Heart right ventricle (tissue), 16 donors: ENCODE data around the gene TGM5. TPM values are rescaled to one million over a fixed set of nuclear protein-coding genes. Genes with fewer than 3 reads are reported as not detected.

Source experiments
- ATAC-seq, 8 donors: fragments of 200-7000 bp; cut with Tn5 transposase; one replicate each; pipeline ENCODE4 v1.9.1; 2020; ENCODE audit warnings: mild to moderate bottlenecking in 8 of 8, moderate library complexity in 8 of 8, moderate number of reproducible peaks in 1 of 8
- DNase-seq, 2 donors: peaks; one replicate each; pipeline ENCODE4 v3.0.0-alpha.2; 2020
- H3K27ac ChIP-seq, 10 donors: fragments of 200-600 bp; sonication (generic) in 2 of 10; one replicate each; pipeline versions ENCODE4 v1.5.0 to v1.8.0; 2020 to 2022; ENCODE audit warnings: mild to moderate bottlenecking in 3 of 10
- H3K27me3 ChIP-seq, 7 donors: fragments of 200-600 bp; one replicate each; pipeline ENCODE4 v1.8.0; 2021 to 2022; ENCODE audit warnings: mild to moderate bottlenecking in 2 of 7
- H3K36me3 ChIP-seq, 9 donors: fragments of 200-600 bp; sonication (generic) in 1 of 9; one replicate each; pipeline versions ENCODE4 v1.5.0 to v1.8.0; 2020 to 2022; ENCODE audit warnings: mild to moderate bottlenecking in 2 of 9
- H3K4me1 ChIP-seq, 9 donors: fragments of 200-600 bp; sonication (generic) in 1 of 9; one replicate each; pipeline versions ENCODE4 v1.5.0 to v1.8.0; 2020 to 2022; ENCODE audit warnings: mild to moderate bottlenecking in 4 of 9
- H3K4me3 ChIP-seq, 10 donors: fragments of 200-600 bp; sonication (generic) in 2 of 10; one replicate each; pipeline versions ENCODE4 v1.5.0 to v1.8.0; 2020 to 2022; ENCODE audit warnings: mild to moderate bottlenecking in 7 of 10, moderate library complexity in 2 of 10
- H3K9me3 ChIP-seq, 11 donors: fragments of 200-600 bp in 10 of 11; sonication (generic) in 2 of 11; one replicate each; pipeline versions ENCODE4 v1.5.0 to v1.8.0; 2013 to 2022; ENCODE audit warnings: mild to moderate bottlenecking in 2 of 11, control low read depth in 1 of 11, moderate library complexity in 1 of 11
- WGBS, 2 donors: extraction: QIAGEN DNeasy Blood & Tissue Kit; methylation state at CpG; one replicate each; pipeline ENCODE4 v1.1.7; 2013; ENCODE audit warnings: inconsistent platforms in 1 of 2; 5-methylcytosine and 5-hydroxymethylcytosine counted together
- intact Hi-C, 10 donors: fragments of 100-400 bp; cut with DNase I; formaldehyde crosslinking; loops; one replicate each; pipeline versions ENCODE4 v1.11.1 to v1.14.2; 2022
- polyA plus RNA-seq, 2 donors: library from polyadenylated mRNA; stranded (reverse); fragments of 200-250 nt; gene quantifications; one replicate each; pipeline ENCODE4 v1.2.3, GENCODE V29; 2013
- total RNA-seq, 10 donors: library from RNA; stranded (reverse); fragmentation: NEBNext Ultra II Directional in 3 of 10; extraction: Animal tissue kit (Norgen Biotek cat#: 25700) in 3 of 10; gene quantifications; one replicate each; pipeline versions ENCODE4 v1.2.1 to v1.2.4, GENCODE V29; 2021 to 2023
- TF ChIP-seq, protein P1 (sequence below), 9 donors: fragments of 200-600 bp; sonication (generic) in 2 of 9; IDR thresholded peaks; one replicate each; pipeline versions ENCODE4 v1.5.0 to v1.8.0; 2021 to 2022; ENCODE audit warnings: antibody characterized with exemption in 9 of 9, mild to moderate bottlenecking in 5 of 9, moderate library complexity in 1 of 9
- donor health status: Arrhythmogenic right ventricular cardiomyopathy.
- donor health status: ischemic (EF 13 %, LVEDD 7.1; RV severe dilation, severe dysfunction).
- donor health status: healthy with polysubstance abuse.
- donor health status: DM: no; HTN: yes; CAD: no.
- donor health status: DM: no; HTN: no; CAD: no.
- donor health status: ischemic (EF 25% LVEDD 6.9; RV normal size, moderate dysfunction).
- donor health status: ischemic (EF 25% LVEDD 5.7; RV mildly dilated, moderate dysfunction).
- donor health status: healthy.
- donor health status: DM: yes; HTN: yes; CAD: no.
- donor health status: Ischemic cardiomyopathy.
- donor health status: ischemic (EF 35%, LVEDD 5.7; RV mildly dilated, moderate dysfunction).
- donor health status: nonischemic (EF 11% LVEDD 7.7; RV severe dilation, severe dysfunction).
- donor health status: DM: yes; HTN: yes; CAD: no.
- donor health status: PGD.
- donor health status: ischemic (EF 29% LVEDD 5.4; RV normal size, mild dysfunction).
- donor health status: nonischemic (EF 23%, LVEDD 6.1; RV moderate dilation, normal function).

Gene TGM5
- total and polyA plus RNA-seq, 12 donors: 0.10 TPM; not detected in 11

DNA sequence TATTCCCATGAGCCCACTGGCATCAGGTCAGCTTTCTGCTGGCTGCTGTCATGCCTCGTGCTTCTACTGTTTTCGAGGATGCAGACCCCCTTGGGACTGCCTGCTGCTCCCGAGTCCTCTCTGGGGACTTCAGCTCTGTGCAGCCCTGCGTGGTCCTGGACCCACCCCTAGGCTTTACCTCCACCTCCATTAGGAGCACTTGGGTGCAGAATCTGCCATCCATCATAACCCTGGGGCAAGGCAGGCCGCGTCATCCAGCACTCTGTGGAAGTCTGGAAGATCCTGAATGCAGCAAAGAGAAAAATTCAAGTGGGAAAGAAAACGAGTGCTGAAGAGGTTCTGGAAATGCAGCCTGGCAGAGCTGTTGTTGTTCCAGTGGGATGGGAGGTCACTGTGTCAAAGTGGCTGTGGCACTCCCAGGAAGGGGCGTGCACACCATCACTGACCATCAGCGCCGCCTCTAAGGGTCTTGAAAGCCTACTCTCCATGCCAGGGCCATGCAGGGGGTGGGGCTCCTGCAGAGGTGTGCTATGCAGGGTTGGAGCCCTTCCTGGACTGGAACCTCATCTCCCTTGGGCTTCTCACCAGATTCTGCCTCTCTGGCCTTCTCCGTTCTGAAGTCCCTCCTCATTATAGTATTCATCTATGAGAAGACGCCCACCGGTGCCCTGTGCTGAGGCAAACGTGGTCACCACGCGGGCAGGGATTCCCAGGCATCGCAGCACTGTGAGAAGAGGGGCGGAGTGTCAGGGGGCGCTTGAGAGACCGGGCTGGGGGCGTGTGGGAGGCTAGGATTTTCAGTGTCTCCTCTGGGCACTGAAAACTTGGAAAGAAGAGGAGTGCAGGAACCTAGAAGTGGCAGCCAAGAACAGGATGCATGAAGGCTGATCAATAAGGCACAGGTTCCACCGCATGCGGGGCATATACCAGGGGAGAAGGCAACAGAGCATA, 58.4 kb downstream of the TGM5 start:
- DNase-seq (no peak), ATAC-seq (no peak)
- Histone ChIP-seq H3K27ac (no peak overlapping the region), H3K27me3 (peaks cover 0 to 26% (median 7%) of the 10 kb centered on the region in 7 donors), H3K4me3 (no peak overlapping the region), H3K9me3 (no peaks in the 10 kb centered on the region), H3K4me1 (peaks cover 0 to 8% (median 7%) of the 10 kb centered on the region in 9 donors), H3K36me3 (no peaks in the 10 kb centered on the region)
- WGBS, 2 donors: 64 to 67% methylated on average over 23 of the region's 23 CpGs
- TF ChIP-seq, protein P1, sequence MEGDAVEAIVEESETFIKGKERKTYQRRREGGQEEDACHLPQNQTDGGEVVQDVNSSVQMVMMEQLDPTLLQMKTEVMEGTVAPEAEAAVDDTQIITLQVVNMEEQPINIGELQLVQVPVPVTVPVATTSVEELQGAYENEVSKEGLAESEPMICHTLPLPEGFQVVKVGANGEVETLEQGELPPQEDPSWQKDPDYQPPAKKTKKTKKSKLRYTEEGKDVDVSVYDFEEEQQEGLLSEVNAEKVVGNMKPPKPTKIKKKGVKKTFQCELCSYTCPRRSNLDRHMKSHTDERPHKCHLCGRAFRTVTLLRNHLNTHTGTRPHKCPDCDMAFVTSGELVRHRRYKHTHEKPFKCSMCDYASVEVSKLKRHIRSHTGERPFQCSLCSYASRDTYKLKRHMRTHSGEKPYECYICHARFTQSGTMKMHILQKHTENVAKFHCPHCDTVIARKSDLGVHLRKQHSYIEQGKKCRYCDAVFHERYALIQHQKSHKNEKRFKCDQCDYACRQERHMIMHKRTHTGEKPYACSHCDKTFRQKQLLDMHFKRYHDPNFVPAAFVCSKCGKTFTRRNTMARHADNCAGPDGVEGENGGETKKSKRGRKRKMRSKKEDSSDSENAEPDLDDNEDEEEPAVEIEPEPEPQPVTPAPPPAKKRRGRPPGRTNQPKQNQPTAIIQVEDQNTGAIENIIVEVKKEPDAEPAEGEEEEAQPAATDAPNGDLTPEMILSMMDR (IDR thresholded peaks at IDR 0.05): no peak
- intact Hi-C loops: loop anchor here in 1 of 10 donors (5.0 kb wide), 1 partner anchor 74 kb away; no protein-coding TSS in a partner anchor

GRCh38 chr15:43207024-43207423, 59.7 kb downstream of the TGM5 start:
- Histone ChIP-seq H3K36me3 (no peaks in the 10 kb centered on the region), H3K27ac (no peak overlapping the region), H3K4me1 (peaks cover 0 to 8% (median 7%) of the 10 kb centered on the region in 9 donors), H3K9me3 (no peaks in the 10 kb centered on the region), H3K4me3 (no peak overlapping the region), H3K27me3 (peaks cover 0 to 26% (median 7%) of the 10 kb centered on the region in 7 donors)
- no peak for ATAC-seq
- intact Hi-C loops: loop anchor here in 1 of 10 donors (5.0 kb wide), 1 partner anchor 75 kb away; no protein-coding TSS in a partner anchor
- 91 to 93% methylated on average over 9 of the region's 9 CpGs for WGBS, 2 donors
- TF ChIP-seq, protein P1 (IDR thresholded peaks at IDR 0.05): no peak
- DNase-seq: no peak

DNA sequence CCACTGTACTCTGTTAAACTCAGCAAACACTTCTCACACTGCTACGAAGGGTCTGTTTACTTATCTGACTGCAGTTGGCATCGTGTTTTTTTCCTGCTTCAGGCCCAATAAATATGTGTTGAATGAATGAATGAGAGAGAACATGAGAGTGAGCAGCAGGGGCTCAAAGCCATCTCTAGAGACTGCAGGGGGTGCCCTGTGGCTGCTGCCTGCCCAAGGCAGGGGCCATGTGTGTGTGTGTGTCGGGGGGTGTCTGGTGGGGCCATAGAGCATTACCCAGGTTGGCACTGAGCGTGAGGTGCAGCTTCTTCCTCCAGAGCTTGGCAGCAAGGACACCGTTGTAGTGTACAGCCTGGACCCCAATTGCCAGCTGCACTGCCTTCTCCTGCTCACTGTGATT, 60.7 kb downstream of the TGM5 start:
- H3K4me1 ChIP-seq: peaks cover 0 to 8% (median 7%) of the 10 kb centered on the region in 9 donors
- H3K4me3 ChIP-seq: no peak overlapping the region
- intact Hi-C loops: loop anchor here in 1 of 10 donors (5.0 kb wide), 1 partner anchor 76 kb away; no protein-coding TSS in a partner anchor
- TF ChIP-seq, protein P1 (IDR thresholded peaks at IDR 0.05): no peak
- H3K27ac ChIP-seq: no peak overlapping the region
- peaks cover 0 to 26% (median 7%) of the 10 kb centered on the region in 7 donors for H3K27me3 ChIP-seq
- H3K9me3 ChIP-seq: no peaks in the 10 kb centered on the region
- ATAC-seq: no peak
- no peak for DNase-seq
- WGBS, 2 donors: 83 to 89% methylated on average over 5 of the region's 5 CpGs
- no peaks in the 10 kb centered on the region for H3K36me3 ChIP-seq

- DNase-seq (peak; percentile 45 to 56), ATAC-seq (peak; percentile 51 to 86 (median 68))
- Histone ChIP-seq H3K4me3 (no peak overlapping the region), H3K36me3 (no peaks in the 10 kb centered on the region), H3K27ac (no peak overlapping the region), H3K27me3 (peaks cover 0 to 14% (median 2%) of the 10 kb centered on the region in 7 donors), H3K4me1 (peaks cover 0 to 8% (median 7%) of the 10 kb centered on the region in 9 donors), H3K9me3 (no peaks in the 10 kb centered on the region)
- TF ChIP-seq, protein P1 (IDR thresholded peaks at IDR 0.05): peak; percentile 12 to 73 (median 61)
- 28 to 31% methylated on average over 8 of the region's 8 CpGs for WGBS, 2 donors
- intact Hi-C loops: no loop called here
These were observed 62.5 kb downstream of the TGM5 start for GRCh38 chr15:43204016-43204901.
